TTC549 (cell line): Measurements from ENCODE around the gene ID1.
A peak's percentile ranks its signal among the peaks of the same experiment; 100 is the strongest.

Experiments
- FAIRE-seq: peaks from 2 replicates; lab custom pipeline; 2012; peaks lifted over from hg19 to GRCh38; lab: Jason Lieb, UNC

The ID1 gene, protein sequence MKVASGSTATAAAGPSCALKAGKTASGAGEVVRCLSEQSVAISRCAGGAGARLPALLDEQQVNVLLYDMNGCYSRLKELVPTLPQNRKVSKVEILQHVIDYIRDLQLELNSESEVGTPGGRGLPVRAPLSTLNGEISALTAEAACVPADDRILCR

DNA sequence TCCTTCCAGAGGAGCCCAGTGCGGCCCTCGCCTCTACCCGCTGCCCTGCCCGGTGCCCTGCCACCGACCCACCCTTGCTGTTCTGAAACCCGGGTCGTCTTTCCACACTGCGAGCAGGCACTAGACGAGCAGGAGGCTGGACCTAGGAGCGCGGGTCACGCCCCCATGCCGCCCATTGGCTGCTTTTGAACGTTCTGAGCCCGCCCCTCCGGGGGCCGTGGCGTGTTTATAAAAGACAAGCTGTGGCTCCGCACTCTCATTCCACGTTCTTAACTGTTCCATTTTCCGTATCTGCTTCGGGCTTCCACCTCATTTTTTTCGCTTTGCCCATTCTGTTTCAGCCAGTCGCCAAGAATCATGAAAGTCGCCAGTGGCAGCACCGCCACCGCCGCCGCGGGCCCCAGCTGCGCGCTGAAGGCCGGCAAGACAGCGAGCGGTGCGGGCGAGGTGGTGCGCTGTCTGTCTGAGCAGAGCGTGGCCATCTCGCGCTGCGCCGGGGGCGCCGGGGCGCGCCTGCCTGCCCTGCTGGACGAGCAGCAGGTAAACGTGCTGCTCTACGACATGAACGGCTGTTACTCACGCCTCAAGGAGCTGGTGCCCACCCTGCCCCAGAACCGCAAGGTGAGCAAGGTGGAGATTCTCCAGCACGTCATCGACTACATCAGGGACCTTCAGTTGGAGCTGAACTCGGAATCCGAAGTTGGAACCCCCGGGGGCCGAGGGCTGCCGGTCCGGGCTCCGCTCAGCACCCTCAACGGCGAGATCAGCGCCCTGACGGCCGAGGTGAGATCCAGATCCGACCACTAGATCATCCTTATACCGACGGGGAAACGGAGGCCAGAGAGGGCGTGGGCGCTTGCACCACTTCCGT, at the start of gene ID1:
ID1 (plus strand) TSS at position 259 of the 871 bp plus-strand sequence; CDS start at position 358, 99 bp downstream.
- peak; percentile 66 for FAIRE-seq

DNA sequence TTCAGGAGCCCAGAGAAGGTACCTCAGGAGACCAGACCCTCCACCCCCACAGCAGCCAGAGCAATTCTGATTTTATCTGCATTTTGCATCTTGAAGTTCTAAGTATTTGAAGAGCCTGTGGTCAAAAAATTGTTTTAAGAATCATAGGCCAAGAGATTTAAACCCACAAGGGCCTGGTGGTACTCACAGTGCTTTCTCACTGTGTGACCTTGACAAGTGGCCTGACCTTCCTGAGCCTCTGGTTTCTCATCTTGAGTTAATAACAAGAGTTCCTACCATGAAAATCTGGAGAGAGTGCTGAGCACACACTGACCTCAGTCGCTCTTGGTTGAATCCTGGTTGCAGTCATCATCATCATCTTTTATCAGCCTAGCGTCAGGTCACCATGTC, 45.4 kb upstream of the ID1 start:
- FAIRE-seq: no peak

DNA sequence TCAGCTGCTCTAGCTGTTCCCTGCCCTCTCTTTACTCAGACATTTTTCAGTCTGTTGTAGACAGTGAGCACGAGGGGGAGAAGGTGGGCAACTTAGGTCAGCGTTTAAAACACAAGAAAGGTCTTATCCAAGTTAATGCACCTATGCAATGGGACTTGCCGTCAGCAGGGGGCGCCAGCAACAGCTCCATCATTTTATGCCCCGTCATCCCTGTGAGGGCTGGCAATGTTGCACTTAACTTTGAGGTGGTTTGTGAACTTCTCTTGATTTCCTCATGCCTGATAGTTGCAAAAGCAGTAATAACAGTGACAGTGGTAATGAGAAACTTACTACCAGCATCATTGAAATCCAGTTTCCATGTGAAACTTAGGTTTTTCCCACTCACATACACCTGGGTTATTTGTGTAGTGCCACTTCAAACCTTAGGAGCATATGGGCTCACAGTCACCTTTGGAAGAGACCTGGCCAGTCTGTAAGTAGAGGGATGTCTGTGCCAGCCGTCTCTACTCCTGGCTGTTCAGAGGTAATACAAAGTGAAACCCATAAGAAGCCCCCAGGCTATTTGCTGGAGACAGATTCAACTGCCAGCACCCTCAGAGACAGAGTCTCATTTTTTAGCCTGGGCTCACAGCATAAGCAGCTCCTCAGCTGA, 44.9 kb upstream of the ID1 start:
- no peak for FAIRE-seq

DNA sequence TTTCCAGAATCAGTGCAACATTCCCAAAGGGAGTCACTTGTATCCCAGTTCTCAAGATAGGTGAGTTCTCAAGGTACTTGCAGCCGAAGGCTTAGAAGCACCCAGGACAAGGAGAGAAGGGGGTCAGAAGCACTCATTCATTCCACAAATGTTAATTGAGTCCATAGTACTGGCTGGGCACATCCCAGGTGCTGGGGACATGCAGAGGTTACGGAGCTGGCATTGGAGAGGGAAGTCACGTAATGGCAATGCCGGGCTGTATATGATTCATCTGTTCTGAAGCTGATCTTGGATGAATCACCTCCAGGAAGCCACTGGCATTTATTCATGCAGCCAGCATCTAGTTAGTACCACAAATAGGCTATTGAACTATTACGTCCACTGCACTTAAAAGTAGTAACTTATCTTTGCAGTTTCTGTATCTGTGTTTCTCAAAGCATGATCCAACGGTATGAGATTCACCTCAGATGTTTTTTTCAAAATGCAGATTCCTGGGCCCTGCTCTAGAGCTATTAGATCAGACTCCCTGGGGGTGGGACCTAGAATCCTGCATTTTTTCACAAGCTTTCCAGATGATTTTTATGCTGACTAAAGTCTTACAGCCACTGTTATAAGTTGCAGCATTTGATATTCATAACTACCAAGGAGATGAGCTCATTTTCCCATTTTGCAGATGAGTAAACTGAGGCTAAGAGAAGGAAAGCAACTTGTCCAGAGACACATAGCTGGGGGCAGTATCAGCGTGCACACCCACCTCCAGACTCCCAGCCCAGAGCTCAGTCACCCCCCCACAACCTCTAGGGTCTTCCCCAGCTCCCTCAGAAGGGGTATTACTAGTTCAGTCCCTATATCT, 44.1 kb upstream of the ID1 start:
- FAIRE-seq: no peak

DNA sequence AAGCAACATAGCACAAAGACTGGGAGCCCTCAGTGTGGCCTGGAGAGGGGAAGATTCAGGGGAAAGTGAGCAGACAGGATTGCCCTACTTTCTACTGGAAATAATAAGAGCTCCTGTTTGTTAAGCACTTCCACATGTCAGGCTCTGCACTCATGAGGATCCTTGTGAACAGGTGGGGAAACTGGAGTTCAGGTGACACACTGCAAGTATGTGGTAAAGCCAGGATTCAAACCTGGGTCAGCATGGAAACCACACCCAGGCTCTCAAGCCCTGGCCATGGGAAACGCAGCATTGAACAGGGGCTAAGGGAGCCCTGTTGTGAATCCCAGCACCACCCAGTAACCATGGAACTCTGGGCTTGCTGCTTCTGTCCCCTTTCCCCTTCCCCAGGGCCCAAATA, 42.8 kb upstream of the ID1 start:
- no peak for FAIRE-seq

DNA sequence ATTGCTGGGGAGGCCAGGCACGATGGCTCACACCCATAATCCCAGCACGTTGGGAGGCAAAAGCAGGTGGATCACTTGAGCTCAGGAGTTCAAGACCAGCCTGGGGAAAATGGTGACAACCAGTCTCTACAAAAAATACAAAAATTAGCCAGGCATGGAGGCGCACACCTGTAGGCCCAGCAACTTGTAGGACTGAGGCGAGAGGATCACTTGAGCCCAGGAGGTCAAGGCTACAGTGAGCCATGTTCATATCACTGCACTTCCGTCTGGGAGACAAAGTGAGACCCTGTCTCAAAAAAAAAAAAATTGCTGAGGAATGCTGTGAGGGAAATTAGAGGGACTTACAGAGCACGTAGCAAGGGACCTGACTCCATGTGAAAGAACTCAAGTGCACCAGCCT, 40.8 kb upstream of the ID1 start:
- no peak for FAIRE-seq

DNA sequence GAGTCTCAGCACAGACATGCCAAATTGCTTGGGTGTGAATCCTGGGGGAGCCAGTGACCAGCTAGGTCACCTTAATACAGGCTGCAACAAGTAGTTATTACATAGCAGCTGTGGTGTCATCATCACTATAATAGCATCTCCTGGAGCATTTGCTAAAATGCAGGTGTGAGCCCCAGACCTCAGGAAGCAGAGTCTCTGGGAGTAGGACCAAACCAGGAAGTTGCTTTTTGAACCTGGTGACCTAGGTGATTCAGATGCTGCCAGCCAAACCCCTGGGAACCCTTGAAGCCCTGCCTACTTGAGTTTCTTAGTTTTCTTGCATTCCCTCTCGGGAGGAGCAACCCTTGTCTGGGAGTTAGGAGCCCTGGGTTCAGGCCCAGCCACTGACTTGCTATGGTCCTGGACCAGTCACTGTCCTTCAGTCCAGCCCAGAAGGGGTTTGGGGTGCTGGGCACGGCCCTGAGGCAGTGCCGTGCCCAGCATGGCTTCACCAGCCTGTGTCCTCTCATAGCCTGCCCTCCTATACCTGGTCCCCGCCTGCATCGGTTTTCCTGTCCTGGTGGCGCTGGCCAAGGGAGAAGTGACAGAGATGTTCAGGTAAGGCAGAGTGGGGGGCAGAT, 39.3 kb upstream of the ID1 start:
- no peak for FAIRE-seq

DNA sequence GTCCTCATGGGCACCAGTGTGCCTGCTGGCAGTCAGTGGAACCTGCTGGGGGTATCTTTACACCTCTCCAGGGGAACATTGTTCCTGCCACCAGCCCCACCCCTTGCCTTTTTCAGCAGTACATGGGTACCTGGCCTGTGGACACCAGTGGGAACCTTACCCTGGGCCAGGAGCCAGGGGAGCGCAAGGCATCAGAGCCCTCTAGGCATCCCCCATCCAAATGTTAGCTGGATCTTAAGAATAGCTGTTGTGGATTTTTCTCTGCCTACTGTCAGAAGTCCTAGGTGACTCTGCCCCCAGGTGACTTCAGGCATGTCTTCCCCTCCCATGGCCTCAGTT, 38.8 kb upstream of the ID1 start:
- FAIRE-seq: no peak

DNA sequence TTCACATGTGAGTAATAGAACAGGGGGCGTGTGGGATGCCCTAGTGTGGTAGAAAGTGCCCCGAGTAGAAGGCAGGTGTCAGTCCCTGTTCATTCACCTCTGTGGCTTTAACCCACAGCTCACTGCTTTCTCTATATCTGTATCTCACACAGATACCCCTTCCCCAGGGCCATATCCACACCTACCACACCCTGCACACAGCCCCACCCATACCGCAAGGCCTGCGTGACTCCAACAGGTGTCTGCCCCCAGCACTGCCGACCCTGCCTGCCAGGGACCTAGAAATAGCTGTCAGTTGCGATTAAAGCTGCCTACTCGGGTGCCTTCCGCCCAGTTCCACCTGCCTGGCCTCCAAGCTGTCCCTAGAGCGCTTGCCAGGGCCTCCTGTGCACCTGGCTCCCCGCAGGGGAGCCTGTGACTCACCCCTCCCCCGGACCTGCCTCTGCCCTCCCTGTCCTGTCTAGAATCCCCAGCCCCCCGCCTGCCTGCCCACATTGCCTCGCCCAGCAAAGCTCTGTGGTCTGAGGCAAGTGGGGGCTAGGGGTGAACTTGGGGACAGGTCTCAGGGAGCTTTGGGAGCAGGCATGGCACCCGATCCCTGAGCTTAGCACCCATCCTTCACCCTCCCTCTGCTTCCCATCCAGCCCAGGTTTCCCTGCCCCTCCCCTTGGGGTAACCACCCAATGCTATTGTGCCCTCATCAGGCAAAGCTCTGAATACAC, 38.3 kb upstream of the ID1 start:
- no peak for FAIRE-seq

DNA sequence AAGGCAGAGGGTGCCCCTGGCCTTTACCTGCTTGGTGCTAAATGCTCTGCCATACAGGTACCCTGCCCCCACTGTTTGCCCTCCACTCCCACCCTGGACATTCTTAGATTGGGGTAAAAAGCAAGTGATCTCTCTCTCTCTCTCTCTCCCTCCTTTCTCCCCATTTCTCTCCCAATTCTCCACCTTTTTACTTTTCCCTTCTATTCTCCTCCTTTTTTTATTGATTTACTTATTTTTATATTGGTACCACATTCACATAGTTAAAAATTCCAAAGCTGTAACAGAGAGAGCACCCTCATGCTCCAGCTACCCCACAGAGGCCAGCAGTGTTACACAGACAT, 37.7 kb upstream of the ID1 start:
- no peak for FAIRE-seq

DNA sequence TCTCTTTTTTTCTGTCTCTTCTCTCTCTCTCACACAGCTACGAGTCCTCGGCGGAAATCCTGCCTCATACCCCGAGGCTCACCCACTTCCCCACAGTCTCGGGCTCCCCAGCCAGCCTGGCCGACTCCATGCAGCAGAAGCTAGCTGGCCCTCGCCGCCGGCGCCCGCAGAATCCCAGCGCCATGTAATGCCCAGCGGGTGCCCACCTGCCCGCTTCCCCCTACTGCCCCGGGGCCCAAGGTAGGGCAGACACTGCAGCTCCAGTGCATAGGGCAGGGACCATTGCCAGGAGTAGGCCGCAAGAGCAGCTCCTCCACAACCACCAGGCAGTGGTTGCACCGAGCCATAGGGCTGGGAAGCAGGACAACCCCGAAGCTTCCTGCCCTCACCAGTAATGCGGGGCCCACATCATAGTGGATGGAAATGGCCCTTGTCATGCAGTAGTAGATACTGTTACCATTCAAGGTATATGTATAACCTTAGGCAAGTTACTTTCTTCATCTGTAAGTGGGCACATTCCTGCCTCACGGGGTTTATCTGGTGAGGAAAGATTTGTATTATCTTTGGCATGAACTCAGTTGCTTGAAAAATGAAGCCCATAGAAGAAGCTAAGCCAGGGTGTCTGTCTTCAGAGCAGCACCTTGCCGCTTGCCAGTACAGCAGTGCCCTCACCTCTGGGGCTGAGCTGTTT, 36.9 kb upstream of the ID1 start:
- FAIRE-seq: no peak

DNA sequence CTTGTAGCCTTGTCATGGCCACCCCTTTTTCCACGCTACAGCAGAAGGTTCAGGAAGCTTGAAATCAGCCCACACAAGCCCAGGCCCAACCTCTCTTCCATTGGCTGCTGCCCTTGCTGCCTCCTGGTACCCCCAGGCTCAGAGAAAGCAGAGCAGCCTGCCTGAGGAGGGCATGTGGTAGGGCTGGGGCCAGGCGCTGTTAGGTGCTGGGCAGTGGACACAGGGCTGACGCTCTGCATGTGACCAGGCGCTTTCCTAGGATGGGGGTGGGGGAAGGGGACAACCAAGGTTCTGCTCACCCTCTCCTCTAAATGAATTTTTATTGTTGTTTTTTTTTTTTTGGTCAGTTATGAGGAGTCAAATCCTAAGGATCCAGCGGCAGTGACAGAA, 36.3 kb upstream of the ID1 start:
- FAIRE-seq: no peak

DNA sequence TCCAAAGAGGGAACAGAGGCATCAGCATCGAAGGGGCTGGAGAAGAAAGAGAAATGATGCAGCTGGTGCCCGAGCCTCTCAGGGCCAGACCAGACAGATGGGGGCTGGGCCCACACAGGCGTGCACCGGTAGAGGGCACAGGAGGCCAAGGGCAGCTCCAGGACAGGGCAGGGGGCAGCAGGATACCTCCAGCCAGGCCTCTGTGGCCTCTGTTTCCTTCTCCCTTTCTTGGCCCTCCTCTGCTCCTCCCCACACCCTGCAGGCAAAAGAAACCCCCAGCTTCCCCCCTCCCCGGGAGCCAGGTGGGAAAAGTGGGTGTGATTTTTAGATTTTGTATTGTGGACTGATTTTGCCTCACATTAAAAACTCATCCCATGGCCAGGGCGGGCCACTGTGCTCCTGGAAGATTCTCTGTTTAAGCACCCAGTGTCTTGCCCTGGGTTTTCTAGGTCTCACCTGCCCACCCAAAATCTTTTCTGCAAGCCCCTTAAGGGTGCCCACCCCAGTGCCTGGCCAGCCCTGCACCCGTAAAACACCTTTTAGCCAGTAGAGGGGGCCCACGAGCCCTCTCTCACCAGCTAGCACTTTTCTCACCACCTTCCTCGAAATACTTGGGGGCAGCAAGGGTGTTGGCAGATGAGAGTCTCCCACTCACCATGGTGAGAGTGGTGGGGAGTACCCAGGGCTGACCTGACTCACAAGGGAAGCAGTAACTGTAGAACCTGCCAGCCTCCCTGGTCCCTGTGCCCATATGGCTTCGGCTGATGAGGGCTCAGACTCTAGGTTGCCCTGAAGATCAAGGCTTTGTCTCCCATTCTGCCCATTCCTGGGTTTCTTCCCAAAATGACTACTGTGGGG, 35.7 kb upstream of the ID1 start:
- FAIRE-seq: no peak

DNA sequence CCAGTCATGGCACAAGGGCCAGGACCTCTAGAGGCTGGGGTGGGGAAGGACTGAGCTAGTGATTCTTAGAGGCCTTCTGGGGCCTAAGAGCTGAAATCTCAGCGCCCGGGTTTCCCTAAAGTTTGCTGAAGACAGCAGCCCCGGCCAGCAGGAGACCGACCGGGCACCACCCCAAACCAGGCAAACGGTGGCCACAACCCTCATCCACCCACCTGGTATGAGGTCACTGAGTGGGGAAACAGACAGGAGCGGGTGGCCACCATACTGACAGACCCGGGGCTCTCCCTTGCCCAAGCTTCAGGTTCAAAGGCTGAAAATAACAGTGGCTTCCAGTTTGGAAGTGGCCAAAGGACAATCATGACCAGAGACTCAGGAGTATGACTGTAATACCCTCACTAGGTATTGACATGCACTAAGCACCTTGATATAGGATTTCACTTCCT, 35.0 kb upstream of the ID1 start:
- FAIRE-seq: no peak

DNA sequence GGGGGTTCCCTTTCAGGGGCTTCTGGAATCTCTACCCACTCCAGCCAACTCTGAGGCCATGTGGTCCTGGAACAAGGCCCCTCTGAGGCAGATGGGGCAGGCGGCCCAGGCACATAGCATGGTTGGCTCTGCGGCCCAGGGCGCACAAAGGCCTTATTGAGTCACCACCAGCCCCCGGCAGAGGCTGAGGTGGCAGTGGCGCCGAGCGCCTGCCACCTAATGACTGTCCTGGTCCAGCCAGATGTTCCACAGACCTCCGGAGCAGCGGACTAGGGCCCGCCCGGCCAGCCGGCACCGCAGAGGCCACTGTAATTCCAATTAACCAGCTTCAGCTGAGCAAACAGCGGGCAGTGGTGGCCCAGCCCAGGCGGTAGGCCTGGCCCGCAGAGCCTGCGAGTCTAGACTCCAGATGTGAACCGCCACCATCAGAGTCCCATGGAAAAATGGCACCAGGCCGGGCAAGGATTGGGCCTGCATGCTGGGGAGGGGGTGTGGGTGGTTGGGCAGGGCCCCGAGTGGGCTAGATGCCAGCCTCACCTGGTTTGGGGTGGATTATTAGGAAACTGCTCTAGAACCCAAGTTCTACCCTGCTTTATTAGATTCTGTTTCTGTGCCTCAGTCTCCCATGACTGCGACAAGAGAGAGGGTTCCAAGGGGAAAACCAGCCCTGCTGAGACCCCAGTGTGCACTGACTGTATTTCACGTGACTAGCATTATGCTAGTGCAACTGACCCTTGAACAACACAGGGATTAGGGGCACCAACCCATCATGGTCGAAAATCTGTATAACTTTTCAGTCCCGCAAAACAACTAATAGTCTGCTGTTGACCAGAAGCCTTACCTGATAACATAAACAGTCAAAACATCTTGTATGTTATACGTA, 34.1 kb upstream of the ID1 start:
- FAIRE-seq: no peak

DNA sequence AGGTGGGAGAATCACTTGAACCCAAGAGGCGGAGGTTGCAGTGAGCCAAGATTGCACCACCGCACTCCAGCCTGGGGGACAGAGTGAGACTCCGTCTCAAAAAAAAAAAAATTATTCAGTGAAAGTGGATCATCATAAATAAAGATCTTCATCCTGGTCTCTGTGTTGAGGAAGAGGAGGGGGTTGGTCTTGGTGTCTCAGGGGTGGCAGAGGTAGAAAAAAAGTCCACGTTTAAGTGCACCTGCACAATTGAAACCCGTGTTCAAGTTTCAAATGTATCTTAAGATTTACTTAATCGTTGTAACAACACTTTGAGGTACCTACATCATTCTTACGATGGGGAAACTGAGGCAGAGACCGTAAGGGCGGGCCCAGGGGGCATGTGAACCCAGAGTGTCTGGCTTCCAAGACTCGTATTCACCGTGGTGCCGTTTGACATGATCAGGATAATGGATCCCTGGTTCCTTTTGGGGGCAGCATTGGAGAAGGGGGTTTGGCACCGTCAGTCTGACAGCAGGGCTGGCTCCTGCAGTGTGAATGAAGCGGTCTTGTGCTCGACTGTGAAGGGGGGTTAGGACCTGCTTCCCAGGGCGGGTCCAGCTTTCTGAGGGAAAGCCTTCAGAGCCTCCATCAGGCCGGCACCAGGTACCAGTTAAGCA, 32.9 kb upstream of the ID1 start:
- FAIRE-seq: no peak

DNA sequence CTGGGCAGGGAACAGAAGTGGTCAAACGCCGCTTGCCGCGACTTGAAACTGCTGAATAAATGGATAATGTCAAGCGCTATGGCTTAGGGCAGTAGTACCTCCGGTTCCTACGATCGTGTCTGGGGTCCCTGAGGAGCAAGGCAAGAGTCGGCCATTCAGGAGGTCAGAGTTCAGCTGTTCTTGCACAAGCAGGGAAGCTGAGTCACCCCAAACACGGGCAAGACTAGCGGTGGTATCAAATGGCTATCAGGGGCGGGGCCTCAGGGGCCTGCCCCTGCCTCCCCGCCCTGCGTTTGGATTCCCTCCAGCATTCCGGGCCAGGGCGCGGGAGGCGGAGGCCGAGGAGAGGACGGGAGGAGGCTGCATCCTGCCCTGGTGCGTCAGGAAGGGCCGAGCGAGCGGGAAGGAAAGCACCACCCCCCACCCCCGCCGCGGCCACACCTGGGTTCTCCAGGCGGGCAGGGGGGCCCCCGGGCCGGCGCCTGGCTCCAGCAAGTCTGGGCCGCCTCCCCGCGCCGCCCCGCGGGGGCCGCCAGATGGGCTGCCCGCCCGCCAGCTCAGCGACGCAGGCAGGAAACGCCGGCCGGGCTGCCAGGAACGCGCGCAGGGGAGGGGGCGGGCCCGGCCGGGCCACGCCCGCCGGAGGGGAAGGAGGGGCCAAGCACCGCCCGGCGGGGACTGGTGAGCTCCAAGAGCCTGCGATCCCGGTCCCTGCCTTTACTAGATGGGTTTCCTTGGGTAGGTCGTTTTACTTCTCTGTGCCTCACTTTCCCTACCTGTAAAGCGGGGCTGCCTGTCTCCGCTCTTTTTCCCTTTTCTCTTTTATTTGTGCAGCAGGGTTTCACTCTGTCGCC, 32.2 kb upstream of the ID1 start:
- FAIRE-seq: no peak
